T-helper 9 cell (primary cell): ENCODE measurements around the gene PLXNA2.

ENCODE experiments used
- DNase-seq: peaks from one replicate; pipeline ENCODE4 v3.0.0-alpha.2; 2020

PLXNA2 gene

GRCh38 chr1:208007319-208007937 is 236.8 kb downstream of the PLXNA2 start:
- no peak for DNase-seq

GRCh38 chr1:208006258-208006920 is 237.8 kb downstream of the PLXNA2 start:
- no peak for DNase-seq

GRCh38 chr1:208004851-208005250 is 239.3 kb downstream of the PLXNA2 start:
- no peak for DNase-seq

DNA sequence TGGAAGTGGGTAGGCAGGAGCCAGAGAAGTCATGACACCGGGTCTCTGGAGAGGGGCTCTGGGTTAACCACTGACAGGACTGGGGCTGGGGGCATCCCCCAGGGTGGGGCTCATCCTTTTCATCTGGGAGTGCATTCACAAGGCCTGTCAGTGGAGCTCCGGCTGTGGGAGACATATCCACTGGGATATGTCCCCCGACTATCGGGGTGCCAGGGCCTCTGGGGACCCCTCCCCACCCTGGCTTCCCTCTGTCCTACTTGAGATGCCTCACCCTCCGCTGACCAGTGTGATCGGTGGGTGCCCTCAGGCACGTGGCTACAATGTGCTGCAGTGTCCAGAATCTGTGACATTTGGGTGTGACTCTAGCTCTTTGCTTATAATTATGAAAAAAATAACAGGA is 240.9 kb downstream of the PLXNA2 start:
- no peak for DNase-seq

DNA sequence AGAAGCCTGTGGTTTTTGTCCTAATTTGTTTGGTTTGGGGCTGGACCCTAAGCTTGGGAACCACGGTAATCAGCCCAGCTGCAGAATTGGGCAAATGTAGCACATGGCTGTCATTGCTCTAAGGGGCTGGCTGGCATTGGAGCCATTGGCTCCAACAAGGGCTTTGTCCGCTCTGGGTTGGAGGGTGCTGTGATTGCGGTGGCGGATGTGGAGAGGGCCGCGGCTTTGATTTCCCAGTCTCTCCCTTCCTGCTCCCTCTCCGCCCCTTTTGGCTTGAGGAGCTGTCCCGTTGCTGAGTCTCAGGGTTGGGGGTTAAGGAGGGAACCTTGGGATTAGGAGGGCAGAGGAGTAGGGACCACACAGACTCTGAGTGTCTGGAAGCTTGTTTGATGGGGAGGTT is 241.5 kb downstream of the PLXNA2 start:
- no peak for DNase-seq

DNA sequence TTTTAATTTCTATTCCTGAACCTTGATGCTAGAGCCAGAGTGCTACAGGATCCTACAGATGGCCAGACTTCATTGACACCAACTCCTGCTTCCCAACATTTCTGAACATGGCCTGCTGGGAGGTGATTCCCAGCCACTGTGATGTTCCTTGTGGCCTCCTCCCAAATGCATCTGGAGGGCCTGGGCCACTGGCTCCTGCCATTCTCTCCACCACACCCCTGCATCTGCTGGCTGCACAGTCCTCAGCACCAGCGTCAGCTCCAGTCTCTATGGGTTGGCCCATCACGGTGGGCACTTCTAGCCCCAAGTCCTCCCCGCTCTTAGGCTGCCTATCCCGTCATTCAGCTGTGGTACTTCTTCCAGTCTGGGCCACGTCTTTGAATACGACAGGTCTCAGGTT is 242.1 kb downstream of the PLXNA2 start:
- no peak for DNase-seq

- no peak for DNase-seq
Observed at GRCh38 chr1:208000504-208000903, 243.7 kb downstream of the PLXNA2 start.

DNA sequence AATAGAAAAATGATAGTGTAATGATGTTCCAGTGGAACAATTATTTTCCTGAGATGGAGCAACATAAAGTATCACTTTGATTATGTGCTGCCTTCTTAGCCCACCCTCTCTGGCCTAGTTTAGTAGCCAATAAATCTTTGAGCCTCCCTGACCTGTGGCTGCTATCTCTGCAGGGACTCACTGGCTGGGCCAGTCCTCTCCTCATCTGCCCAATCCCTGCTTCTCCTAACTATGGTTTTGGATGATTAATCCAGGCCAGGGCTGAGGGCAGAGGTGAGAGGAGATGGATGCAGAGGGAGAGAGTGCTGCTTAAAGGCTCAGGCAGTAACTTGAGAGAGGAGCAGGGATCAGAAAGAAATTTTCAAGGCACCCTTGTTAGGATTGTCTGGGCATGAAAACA is 244.2 kb downstream of the PLXNA2 start:
- no peak for DNase-seq

DNA sequence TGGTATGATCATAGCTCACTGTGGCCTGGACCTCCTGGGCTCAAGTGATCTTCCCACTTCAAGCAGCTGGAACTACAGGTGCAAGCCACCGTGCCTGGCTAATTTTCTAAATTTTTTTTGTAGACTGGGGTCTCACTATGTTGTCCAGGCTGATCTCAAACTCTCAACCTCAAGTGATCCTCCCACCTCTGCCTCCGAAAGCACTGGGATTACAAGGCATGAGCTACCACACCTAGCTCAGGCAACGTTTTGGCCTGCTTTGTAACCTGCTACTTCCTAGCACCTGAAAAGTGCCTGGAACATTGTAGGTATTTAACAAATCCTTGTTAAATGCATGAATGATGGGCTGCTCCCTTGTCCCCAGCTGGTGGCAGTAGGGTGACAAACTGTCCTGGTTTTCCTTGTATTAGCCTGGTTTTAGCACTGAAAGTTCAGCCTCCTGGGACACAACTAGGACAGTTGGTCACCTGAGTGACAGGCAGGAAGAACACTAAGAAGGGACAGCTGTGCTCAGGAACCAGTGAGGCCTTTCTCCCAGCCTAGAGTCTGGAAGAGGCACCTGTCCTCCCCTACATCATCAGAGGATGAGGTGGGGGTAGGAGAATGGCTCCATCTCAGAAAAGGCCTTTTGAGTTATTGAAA is 244.8 kb downstream of the PLXNA2 start:
- DNase-seq = no peak

DNA sequence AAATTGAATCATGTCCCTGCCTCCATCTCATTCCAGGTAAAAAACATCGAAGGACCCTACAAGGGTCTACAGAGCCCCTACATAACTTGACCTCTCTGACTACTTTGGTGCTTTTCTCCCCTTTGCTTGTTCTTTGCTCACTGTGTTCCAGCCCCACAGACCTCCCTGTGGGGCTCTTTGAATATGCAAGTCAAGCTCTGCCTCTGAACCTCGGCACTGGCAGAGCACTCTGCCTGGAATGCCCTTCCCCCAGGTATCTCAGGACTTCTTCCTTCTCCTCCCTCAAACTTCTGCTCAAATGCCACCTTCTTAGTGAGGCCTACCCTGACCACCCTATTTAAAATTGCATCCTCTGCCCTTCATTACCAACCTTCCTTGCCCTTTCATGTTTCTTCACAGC is 245.5 kb downstream of the PLXNA2 start:
- no peak for DNase-seq

DNA sequence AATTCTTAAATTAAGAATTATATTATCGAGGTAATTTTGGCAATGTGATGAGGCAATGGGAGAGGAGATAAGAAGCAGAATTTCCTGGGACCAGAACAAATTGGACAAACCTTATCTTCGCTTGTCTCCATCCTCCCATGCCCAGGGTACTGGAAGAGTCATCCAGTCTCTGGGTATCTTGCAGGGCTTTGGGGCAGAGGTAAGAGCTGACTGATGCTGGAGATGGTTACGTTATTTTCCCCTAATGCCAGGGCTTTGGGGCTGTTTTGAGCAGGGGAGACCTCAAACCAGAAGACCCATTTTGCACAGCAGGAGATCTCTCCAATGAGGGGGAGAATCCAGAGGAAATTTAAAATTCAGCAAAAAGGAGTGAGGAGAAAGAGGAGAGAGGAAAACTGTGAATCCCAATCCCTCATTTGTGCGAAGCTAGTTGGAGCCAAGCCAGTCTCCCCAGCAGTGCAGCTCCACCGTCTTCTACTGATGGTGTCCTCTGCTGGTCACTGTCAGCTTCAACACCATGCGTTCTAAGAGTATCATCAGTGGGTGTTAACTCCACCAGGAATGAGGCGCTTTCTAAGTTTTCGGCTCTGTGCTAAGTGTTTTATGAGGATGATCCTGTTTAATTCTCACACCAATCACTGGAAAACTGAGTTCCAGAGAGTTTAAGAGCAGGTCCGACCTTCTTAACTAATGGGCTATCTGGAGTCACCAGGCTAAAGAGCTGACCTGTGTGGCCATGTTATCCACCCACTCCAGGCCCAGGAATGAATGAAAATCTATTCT is 246.5 kb downstream of the PLXNA2 start:
- peak; percentile 18 for DNase-seq

GRCh38 chr1:207996636-207997035 is 247.5 kb downstream of the PLXNA2 start:
- DNase-seq = no peak

GRCh38 chr1:207995576-207995975 is 248.6 kb downstream of the PLXNA2 start:
- DNase-seq = no peak

GRCh38 chr1:207993477-207994445 is 250.4 kb downstream of the PLXNA2 start:
- DNase-seq = no peak

DNA sequence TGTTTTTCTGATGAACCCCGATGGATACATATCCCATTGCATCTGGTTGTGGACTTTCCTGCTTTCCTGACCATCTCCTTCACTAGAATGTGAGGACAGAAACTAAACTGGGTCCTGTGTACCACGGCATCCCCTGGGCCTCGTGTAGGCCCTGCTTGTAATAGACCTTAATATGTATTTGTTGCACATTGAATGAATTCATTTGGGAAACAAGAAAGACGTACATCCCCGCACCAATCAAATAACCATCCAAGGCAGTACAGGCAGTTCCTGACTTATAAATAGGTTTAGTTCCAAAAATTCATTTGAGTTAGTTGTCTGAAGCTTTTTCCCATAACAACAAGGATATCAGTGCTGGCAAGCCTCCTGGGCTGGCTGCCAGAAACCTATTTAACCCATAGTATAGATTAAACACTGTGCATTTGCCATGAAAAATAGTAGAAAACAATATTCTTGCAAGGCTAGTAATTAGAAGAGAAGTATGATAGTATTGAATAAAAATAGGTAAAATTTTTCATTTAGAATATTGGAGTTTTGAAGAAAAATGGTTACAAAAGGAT is 251.4 kb downstream of the PLXNA2 start:
- no peak for DNase-seq

GRCh38 chr1:207991583-207992026 is 252.6 kb downstream of the PLXNA2 start:
- DNase-seq = no peak

DNA sequence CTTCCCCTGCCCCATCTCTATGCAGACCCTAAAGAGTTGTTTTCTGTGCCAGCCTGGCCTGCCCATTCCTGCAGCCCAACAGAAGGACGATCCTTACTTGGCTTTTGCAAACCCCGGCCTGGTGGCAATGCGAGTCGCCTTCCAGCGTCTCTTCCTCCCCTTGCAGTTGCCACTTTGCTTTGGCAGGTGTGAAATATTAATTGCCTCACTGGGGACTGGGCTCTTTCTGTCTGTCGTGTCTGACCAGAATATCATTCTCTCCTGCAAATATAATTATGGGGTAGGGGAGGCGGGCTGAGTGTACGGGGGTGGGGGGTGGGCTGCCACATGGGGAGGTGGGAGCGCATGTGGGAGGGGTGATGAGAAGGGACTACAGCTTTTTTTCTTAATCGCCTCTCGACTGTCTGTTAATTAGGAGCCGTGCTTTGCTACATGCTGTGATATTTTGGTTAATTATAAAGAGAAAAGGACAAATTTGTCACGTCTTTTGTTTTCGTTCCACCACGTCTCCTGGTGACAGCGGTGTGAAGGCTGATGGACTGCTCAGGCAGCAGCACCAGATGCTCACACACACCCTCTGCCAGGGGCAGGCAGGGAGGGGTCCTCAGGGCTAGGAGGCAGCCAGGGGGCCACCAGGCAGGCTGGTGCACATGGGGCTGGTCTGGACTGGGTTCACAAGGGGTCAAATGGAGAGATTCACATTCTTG is 253.2 kb downstream of the PLXNA2 start:
- no peak for DNase-seq

GRCh38 chr1:207990455-207990854 is 253.7 kb downstream of the PLXNA2 start:
- DNase-seq = no peak

- no peak for DNase-seq
Observed at GRCh38 chr1:207988326-207989165, 255.6 kb downstream of the PLXNA2 start.

DNA sequence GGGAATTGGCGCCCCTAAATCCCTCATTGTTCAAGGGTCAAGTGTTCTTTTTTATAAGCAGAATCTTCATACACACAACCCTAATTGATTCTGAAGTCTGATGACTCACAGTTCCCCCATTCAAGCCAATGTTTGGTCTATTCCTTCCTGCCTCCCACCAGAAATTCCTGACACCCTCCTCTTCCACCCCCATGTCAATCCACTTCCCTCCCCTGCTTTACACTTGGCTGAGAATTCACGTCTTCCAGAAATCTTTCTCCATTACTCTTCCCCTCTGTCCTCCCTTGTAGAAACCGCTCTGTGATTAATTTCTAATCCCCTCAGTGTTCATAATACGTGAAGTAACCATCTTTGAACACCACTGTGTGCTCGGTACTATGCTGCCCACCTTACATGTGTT is 257.0 kb downstream of the PLXNA2 start:
- DNase-seq = no peak
